HL-60 (cell line): ENCODE measurements around the gene HAO2.
"Not testable (repeated sequence)": the region's sequence is repeated elsewhere in the genome, so short reads cannot be mapped to it uniquely, and the experiment has no call there.

ENCODE experiments used
- DNase-seq, 2 experiments: peaks; one replicate each; pipeline ENCODE4 v3.0.0-alpha.2; 2010 to 2020; ENCODE audit warnings: low read depth in 1 of 2, low spot score in 1 of 2
- H3K27ac ChIP-seq: fragments of 250-450 bp; sonication (Bioruptor Pico); replicated peaks from 2 replicates; pipeline ENCODE4 v1.5.1; 2020; ENCODE audit warnings: mild to moderate bottlenecking, moderate library complexity
- H3K27me3 ChIP-seq: fragments of 250-450 bp; sonication (Bioruptor Pico); 2 replicates; pipeline ENCODE4 v1.5.1; 2021; ENCODE audit warnings: mild to moderate bottlenecking, moderate library complexity; ENCODE audit not compliant: insufficient read depth, poor library complexity, severe bottlenecking
- H3K4me3 ChIP-seq: replicated peaks from 2 replicates; pipeline ENCODE4 v1.5.1; 2011; ENCODE audit warnings: mild to moderate bottlenecking, control low read depth, low read length; ENCODE audit not compliant: insufficient read depth
- CTCF ChIP-seq: IDR thresholded peaks from one replicate; pipeline ENCODE4 v1.5.1; 2011; ENCODE audit warnings: low read length, control low read depth, inconsistent platforms; ENCODE audit not compliant: insufficient read depth
- GABPA ChIP-seq: IDR thresholded peaks from 2 replicates; pipeline ENCODE4 v1.6.1; 2012; ENCODE audit warnings: low read depth
- POLR2AphosphoS5 ChIP-seq: IDR thresholded peaks from 2 replicates; pipeline ENCODE4 v1.6.1; 2012; ENCODE audit warnings: low read depth
- REST ChIP-seq: IDR thresholded peaks from 2 replicates; pipeline ENCODE4 v1.6.1; 2012; ENCODE audit warnings: low read depth; ENCODE audit not compliant: insufficient replicate concordance
- SPI1 ChIP-seq: IDR thresholded peaks from 2 replicates; pipeline ENCODE4 v1.6.1; 2012; ENCODE audit warnings: low read depth, mild to moderate bottlenecking, borderline replicate concordance

The HAO2 gene

GRCh38 chr1:119374208-119374874 lies 5.8 kb downstream of the HAO2 start:
- Histone ChIP-seq H3K4me3 (no peak overlapping the region), H3K27me3 (peaks cover 9% of the 10 kb centered on the region), H3K27ac (no peak overlapping the region)
- DNase-seq = no peak
- TF ChIP-seq CTCF = no peak
- no peak for TF ChIP-seq GABPA
- no peak for TF ChIP-seq SPI1
- TF ChIP-seq POLR2AphosphoS5 = no peak
- TF ChIP-seq REST = no peak

- Histone ChIP-seq H3K4me3 (no peak overlapping the region), H3K27ac (no peak overlapping the region), H3K27me3 (peaks cover 9% of the 10 kb centered on the region)
- no peak for DNase-seq
- TF ChIP-seq CTCF = no peak
- TF ChIP-seq GABPA = no peak
- no peak for TF ChIP-seq SPI1
- TF ChIP-seq POLR2AphosphoS5 = no peak
- no peak for TF ChIP-seq REST
Observed at GRCh38 chr1:119375366-119375765, 6.8 kb downstream of the HAO2 start.

GRCh38 chr1:119376594-119376993 lies 8.0 kb downstream of the HAO2 start:
- TF ChIP-seq CTCF (no peak), SPI1 (no peak), GABPA (no peak), POLR2AphosphoS5 (no peak), REST (no peak)
- H3K4me3 ChIP-seq = no peak overlapping the region
- H3K27ac ChIP-seq = no peak overlapping the region
- DNase-seq = no peak
- H3K27me3 ChIP-seq = peaks cover 7% of the 10 kb centered on the region

- not testable (repeated sequence) for H3K27ac ChIP-seq, H3K4me3 ChIP-seq, DNase-seq, H3K27me3 ChIP-seq
Observed at GRCh38 chr1:119377594-119377993, 9.0 kb downstream of the HAO2 start.
